Measurements from ENCODE around the gene DNAL4.
"Not testable (repeated sequence)": the region's sequence is repeated elsewhere in the genome, so short reads cannot be mapped to it uniquely, and the experiment has no call there.

Gene DNAL4

GRCh38 chr22:38826801-38827200 is 32.9 kb upstream of the DNAL4 start:
- no peak for DNase-seq

GRCh38 chr22:38826386-38826785 is 32.4 kb upstream of the DNAL4 start:
- DNase-seq = no peak

GRCh38 chr22:38824585-38824984 is 30.6 kb upstream of the DNAL4 start:
- no peak for DNase-seq

- no peak for DNase-seq
Measured at GRCh38 chr22:38823637-38824036, 29.7 kb upstream of the DNAL4 start.

GRCh38 chr22:38823076-38823475 is 29.1 kb upstream of the DNAL4 start:
- DNase-seq = no peak

- no peak for DNase-seq
Measured at GRCh38 chr22:38820020-38820419, 26.1 kb upstream of the DNAL4 start.

- no peak for DNase-seq
Measured at GRCh38 chr22:38819387-38819940, 25.5 kb upstream of the DNAL4 start.

GRCh38 chr22:38817196-38817595 is 23.3 kb upstream of the DNAL4 start:
- no peak for DNase-seq

GRCh38 chr22:38815842-38816241 is 21.9 kb upstream of the DNAL4 start:
- DNase-seq = no peak

GRCh38 chr22:38811241-38811640 is 17.3 kb upstream of the DNAL4 start:
- no peak for DNase-seq

- DNase-seq = not testable (repeated sequence)
Measured at GRCh38 chr22:38805041-38805593, 11.2 kb upstream of the DNAL4 start.

GRCh38 chr22:38802671-38803121 is 8.8 kb upstream of the DNAL4 start:
- DNase-seq = no peak

- no peak for DNase-seq
Measured at GRCh38 chr22:38799265-38800002, 5.5 kb upstream of the DNAL4 start.

GRCh38 chr22:38798496-38798895 is 4.6 kb upstream of the DNAL4 start:
- DNase-seq = no peak

GRCh38 chr22:38796262-38796957 is 2.5 kb upstream of the DNAL4 start:
- no peak for DNase-seq

GRCh38 chr22:38795569-38795968 is 1.6 kb upstream of the DNAL4 start:
- no peak for DNase-seq

GRCh38 chr22:38793317-38793716 is 626 bp downstream of the DNAL4 start:
- DNase-seq = no peak

GRCh38 chr22:38792833-38793232 is 1.1 kb downstream of the DNAL4 start:
- DNase-seq = no peak

GRCh38 chr22:38789606-38790005 is 4.3 kb downstream of the DNAL4 start:
- no peak for DNase-seq

GRCh38 chr22:38788846-38789245 is 5.1 kb downstream of the DNAL4 start:
- DNase-seq = no peak

GRCh38 chr22:38788021-38788816 is 5.7 kb downstream of the DNAL4 start:
- no peak for DNase-seq

GRCh38 chr22:38786631-38787030 is 7.3 kb downstream of the DNAL4 start:
- no peak for DNase-seq

- no peak for DNase-seq
Measured at GRCh38 chr22:38784856-38785255, 9.1 kb downstream of the DNAL4 start.

Measured in activated effector memory CD4-positive, alpha-beta T cell treated with Interleukin-2 at 50 U/mL for 16 hours (primary cell).